ENCODE measurements around the gene HDAC8.
"Not testable (repeated sequence)": the region's sequence is repeated elsewhere in the genome, so short reads cannot be mapped to it uniquely, and the experiment has no call there.

Gene HDAC8

DNA sequence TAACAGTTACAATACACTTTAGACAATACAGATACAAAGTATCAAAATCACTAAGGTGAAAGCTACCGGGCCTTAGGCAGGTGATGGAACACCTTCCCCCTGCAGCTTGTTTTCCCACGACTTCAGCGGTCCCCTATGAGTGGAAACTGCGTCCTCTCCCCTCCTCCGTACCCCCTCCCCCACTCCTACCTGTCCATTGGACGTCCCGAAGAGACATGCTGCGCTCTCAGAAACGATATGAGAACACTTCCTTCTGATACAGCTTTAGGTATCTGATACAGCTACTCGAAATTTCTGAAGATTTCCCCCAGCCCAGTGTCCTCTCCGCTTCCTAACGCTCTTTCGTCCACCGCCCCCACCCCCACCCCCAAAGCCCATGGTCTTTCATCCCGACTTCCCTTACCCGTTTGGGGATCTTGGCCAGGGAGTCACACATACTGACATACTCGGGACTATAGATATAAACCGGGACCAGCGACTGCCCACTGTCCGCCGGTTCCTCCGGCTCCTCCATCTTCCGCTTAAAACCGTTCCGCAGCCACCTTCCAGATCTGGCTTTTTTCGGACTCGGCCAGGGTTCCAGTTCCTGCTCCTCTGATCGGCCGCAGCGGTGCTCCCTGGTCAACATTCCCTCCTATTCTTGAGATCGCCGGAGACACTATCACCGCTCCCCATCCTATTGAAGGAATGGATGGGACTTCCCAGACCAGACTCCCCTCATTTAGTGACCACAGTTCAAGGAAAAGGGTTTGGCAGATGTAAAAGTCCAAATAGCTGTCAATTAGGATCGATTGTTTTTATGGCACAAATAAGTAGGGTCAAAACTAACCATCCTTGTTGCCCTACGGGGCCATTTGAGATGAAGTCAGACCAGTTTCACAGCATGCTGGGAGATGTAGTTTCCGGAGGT lies at the start of gene HDAC8:
Gene HDAC8, minus strand, starts transcription at position 596 of the 910 bp plus-strand sequence. Its CDS starts 82 bp downstream, at position 514.
- peak in 2 of 3 experiments; percentile 16 to 19 for DNase-seq (ENCODE audit: low read depth in 3 of 3)

DNA sequence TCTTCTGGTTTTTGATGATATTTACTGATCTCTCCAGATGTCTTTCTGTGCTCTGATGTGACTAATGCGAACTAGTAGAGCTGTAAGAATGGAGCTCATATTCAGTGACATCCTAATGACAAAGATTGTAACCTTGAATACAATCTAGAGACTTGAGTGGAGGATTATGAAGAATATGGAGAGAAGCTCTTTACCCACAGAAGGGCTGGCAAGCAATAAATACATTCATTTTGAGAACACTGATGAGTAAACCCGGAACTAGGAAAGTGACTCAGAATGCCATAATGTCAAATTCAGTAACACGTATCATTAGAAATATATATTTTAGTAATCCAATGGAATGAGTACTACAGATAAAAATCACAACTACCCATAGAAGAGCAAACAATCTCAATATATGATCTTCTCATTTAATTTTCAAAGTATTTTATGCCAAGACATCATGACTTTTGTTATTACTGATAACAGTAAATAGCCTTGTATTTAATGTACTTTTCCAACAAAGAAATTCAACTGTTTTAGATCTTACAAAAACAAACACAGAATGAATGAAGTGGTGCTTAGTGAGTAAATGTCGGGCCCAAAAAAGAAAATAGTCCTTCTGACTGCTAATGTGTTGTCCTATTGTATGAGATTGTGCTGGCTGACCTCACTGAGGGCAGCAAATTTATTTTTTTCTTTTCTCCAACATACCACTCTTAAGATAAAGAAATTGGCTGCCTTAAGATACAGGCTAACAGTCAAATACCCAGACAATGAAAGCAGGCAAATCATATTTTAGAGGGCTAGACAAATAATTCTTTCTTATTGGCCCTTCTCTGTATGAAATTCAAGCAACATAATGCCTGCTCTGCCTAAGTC lies 49.2 kb upstream of the HDAC8 start:
- DNase-seq (ENCODE audit: low read depth in 3 of 3), result no peak

DNA sequence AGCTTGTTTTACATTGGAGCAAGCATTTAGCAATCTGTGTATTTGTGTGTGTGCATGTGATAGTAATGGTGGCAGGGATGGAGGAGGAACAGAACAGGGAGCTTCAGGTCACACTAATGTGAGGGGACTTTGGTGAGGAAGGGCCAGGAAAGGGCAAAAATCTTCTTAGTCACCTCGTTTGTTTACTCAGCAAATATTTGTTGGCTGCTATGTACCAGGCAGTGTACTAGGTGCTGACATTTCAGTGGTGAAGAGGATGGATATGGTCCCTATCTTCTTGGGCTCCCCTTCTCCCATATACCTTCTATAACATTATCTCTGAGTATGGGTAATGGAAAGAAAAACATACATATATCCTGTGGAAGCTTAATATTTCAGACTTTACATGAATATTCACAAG lies 48.5 kb upstream of the HDAC8 start:
- DNase-seq (ENCODE audit: low read depth in 3 of 3), result no peak

DNA sequence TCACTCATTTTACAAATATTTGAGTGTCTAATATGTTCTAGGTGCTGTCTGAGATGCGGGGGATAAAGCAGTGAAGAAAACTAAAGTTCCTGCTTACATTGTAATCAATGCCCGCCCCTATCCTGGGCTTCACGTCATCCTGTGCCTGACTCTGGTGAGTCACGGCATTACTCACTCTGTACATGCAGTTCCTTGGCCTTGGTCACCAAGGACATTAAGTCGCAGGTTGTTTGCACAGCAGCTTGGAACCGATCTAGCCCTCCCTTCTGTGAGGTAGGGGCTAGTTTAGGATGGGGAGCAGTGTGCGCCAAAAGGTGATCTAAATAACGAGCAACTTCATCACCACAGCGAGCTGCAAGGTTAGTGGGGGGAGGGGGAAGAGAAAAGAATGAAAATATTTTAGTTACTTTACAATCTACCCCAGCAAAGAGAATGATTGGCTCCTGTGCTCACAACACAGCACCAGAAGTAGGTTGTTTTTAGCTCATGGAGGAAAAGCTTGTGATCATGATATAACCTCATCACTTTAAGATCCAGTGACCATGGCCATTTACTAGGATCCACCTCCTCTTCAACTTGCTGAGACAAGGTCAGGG lies 48.0 kb upstream of the HDAC8 start:
- DNase-seq (ENCODE audit: low read depth in 3 of 3), result no peak

DNA sequence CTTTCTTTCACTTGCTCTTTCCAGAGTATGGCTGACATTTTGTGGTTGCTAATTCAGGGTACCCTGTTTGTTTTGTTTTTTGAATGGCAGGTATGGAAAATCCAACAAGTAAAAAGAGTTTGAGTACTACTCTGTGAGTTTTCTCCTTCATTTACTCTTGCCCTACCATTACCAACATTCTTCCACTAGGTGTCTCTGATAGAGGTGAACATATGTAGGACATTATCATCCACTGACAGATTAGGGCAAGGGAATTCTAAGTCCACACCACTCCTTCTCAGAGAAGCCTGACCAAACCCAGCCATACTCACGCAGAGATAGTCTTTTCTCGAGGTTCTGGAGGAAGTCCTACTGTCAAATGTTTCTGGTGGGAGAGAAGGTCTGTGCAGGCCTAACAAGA lies 36.7 kb upstream of the HDAC8 start:
- no peak for DNase-seq (ENCODE audit: low read depth in 3 of 3)

DNA sequence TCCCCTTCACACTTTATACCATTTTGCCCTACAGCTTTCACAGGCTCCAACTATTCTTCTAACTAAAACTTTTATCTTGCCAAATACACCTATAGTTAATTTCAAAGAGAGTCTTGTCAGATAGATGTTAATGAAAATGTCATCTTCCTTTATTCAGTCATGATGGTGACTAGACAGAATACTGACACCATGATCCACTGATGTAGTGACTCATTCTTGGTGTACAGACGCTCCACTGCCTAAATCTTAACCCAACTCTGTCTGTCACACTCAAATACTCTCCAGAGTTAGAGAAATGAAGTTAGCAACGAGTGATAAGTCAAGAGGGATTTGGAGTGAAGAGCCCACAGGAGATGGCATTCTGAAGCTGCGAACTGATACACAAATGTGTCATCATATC lies 32.1 kb upstream of the HDAC8 start:
- DNase-seq (ENCODE audit: low read depth in 3 of 3), result no peak

DNA sequence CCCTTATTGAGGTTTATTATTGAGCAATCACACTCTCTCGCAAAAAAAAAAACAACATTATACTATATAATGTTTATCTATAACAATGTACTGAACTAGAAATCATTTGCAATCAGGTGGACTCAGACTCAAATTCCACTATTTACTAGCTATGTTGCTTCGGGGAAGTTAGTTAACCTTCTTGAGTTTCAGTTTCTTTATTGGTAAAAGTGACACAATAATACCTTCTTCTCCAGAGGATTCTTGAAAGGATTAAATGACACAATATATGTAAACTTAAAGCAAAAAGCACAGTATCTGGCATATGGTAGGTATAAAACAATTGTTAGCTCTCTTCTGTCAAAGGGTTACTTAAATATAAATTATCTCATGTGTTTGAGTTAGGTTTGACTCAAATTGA lies 31.5 kb upstream of the HDAC8 start:
- no peak for DNase-seq (ENCODE audit: low read depth in 3 of 3)

DNA sequence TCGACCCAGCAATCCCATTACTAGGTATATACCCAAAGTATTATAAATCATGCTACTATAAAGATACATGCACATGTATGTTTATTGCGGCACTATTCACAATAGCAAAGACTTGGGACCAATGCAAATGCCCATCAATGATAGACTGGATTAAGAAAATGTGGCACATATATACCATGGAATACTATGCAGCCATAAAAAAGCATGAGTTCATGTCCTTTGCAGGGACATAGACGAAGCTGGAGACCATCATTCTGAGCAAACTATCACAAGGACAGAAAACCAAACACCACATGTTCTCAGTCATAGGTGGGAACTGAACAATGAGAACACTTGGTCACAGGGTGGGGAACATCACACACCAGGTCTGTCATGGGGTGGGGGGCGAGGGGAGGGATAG lies 18.4 kb upstream of the HDAC8 start:
- not testable (repeated sequence) for DNase-seq (ENCODE audit: low read depth in 3 of 3)

DNA sequence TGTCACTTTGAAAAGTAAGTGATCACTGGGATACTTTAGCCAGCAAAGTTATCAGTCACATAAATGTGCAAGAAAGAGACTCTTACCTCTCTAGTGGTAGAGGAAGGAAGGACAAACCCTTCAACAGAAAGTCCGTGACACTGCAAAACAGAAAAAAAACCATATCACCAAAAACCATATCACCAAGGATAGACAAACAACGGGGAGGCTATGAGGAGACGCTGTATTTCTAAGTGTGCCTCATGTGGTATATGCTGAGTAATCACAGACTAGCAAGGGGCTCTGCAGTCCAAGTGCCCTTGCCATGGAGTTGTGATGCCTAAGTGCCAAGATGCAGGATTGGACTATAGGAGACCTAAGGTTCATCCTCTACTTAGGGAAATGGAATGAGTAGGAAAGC lies 11.5 kb upstream of the HDAC8 start:
- no peak for DNase-seq (ENCODE audit: low read depth in 3 of 3)

DNA sequence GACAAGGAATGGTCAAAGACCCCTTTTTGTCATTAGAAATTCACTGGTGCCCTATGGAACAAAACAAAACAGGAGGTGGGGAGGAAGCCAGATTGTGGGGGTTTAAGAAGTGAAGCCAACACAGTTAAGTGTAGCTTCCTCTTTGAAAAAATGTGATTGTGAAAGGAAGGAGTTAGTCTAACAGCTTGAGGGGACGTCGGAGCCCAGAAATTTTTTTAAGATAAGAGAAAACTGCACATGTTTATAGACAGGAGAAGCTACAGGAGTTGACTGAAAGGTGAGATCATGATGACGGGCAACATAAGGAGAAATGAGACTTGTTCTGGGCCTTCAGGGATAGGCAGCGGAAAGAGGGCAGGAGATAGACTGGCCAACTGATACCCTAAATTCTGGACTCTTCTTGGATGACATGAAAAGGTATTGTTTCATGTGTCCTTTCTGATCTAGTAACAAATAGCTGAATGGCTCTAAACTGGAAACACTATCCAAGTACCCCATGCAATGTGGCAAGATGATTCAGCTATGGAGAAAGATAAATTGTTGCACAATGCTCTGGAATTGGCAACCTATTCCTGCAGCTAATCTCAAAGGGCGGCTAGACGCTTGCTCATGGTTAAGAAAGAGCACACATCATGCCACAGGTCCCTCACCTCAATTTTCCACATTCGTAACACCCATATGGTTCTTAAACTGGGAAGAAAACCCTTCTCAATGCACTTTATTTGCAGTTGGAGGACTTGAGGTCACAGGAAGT lies 3.7 kb upstream of the HDAC8 start:
- DNase-seq (ENCODE audit: low read depth in 3 of 3), result no peak

DNA sequence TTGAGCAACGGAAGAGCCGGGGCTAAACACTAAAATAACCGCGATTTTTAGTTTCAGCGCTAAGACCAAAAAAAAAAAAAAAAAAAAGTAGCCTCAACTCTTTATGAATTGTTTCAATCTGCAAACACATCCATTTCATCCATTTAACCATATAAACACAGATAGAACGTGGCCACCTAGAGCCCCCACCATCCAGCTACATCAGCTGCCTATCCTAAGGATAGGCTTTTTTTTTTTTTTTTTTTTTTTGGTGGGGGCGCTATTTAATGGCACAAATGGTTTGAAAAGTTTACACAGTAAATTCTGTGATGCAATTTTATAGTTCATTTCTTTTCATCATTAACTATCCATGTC lies 492 bp upstream of the HDAC8 start:
- no peak for DNase-seq (ENCODE audit: low read depth in 3 of 3)

DNA sequence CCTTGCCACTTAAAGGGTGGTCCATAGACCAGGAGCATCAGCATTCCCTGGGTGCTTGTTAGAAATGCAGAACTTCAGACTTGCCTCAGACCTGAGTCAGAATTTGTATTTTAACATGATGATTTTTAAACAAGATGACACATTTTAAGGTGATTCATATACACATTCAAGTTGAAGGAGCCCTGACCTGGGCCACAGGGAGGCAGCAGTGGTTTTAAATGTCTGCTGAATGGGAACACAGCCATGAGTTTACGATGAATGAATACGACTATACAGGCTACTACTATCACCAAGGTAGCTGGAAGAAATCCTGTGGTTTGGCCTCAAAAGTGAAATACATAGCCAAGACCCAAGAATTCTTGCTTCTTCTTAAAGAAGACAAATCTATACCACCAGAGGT lies 2.9 kb downstream of the HDAC8 start:
- DNase-seq (ENCODE audit: low read depth in 3 of 3), result no peak

DNA sequence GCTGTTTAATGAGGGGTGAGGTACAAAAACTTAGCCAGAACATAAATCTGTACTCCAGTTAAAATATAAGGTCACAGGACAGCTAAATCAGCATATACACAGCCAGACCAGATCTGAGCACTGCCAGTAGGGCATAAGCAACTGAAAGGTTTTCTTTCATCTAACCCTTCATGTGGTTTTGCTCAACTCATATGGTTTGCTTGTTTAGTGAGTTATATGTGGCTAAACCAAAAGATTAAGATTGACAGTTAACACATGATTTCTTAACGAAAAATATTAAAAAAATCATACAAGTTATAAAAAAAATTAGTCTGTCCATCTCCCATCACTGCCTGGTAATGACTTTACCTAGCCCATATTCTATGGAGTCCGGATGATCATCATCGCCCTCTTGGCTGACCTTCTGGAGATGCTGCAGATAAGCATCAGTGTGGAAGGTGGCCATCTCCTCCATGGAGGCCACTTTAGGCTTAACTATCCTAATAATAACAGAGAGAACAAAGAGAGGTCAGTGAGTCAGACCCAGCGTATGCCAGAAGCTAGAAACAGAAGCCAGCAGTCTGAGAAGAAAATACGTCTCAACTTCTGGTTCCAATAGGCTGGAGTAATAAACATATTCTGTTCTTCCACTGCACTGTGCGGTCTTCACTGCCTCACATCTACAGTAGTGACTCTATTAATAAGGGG lies 4.1 kb downstream of the HDAC8 start:
- DNase-seq (ENCODE audit: low read depth in 3 of 3), result no peak

DNA sequence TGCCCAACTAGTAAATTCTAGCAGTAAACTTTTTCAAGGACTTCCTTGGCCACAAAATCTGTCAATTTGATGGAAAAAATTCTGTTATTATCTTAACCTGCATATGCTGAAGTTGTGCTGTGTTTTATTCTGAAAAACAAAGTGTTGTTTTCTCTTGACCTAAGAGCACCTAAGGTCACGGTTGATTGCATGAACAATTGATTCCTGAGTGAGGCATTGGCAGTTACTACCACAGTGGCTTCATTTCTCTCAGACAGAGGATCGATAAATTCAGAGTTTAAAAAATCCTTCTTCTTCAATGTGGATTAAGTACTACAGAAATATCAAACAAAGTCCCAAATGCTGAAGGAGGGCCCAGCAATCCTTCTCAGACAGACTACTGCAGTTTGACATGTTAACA lies 6.2 kb downstream of the HDAC8 start:
- DNase-seq (ENCODE audit: low read depth in 3 of 3), result no peak

DNA sequence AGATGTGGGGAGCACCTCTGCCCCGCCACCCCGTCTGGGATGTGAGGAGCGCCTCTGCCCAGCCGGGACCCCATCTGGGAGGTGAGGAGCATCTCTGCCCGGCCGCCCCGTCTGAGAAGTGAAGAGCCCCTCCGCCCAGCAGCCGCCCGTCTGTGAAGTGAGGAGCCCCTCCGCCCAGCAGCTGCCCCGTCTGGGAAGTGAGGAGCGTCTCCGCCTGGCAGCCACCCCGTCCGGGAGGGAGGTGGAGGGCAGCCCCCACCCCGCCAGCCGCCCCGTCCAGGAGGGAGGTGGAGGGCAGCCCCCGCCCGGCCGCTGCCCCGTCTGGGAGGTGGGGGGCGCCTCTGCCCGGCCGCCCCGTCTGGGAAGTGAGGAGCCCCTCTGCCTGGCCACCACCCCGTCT lies 13.0 kb downstream of the HDAC8 start:
- not testable (repeated sequence) for DNase-seq (ENCODE audit: low read depth in 3 of 3)

DNA sequence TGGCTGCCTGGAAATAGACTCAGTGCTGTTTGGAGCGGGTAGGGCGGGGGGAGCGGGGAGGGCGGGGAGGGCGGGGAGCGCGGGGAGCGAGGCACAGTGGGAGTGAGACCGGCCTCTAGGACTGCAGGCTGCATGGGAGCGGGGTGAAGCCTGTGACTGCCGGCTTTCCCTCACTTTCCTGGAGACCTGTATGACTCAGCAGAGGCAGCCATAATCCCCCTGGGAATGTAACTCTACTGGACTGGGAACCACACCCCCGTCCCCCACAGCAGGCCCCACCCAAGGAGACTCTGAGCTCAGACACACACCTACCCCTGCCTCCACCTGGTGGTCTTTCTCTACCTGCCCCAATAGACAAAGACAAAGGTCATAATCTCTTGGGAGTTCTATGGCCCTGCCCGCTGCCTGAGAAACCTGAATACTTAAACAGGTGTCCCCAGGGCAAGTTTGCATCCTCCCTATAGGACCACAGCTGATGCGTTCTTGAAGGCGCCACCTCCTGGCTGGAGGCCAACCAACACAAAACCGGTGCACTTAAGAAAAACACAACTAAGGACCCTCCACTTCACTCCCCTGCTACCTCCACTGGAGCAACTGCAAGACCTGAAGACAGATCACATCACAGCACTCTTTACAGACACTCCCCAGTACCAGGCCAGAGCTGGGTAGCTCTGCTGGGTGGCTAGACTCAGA lies 18.0 kb downstream of the HDAC8 start:
- no peak for DNase-seq (ENCODE audit: low read depth in 3 of 3)

DNA sequence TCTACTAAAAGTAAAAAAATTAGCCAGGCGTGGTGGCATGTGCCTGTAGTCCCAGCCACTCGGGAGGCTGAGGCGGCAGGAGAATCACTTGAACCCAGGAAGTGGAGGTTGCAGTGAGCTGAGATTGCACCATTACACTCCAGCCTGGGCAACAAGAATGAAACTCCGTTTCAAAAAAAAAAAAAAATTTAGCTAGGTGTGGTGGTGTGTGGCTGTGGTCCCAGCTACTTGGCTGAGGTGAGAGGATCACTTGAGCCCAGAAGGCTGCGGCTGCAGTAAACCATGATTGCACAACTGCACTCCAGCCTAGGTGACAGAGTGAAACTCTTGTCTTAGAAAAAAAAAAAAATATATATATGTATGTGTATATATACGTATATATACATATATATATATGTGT lies 20.2 kb downstream of the HDAC8 start:
- DNase-seq (ENCODE audit: low read depth in 3 of 3), result not testable (repeated sequence)

DNA sequence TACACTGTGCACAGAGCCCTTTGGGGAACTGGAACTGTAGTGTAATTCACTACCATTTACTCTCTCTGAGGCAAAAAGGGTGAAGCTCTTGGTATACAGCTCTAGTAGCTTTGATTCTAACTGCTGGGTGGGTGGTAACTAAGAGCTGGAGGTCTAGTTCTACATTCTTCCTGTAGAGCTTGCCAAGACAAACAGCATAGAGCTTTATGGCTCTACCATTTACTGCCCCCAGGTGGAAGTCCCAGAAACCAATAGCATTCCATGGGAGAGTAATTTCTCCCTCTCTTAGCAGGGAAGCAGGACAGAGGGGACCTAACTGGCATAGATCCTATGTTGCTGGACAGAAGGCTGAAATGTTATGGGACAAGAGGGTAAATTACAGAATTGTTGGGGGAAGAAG lies 26.7 kb downstream of the HDAC8 start:
- DNase-seq (ENCODE audit: low read depth in 3 of 3), result no peak

DNA sequence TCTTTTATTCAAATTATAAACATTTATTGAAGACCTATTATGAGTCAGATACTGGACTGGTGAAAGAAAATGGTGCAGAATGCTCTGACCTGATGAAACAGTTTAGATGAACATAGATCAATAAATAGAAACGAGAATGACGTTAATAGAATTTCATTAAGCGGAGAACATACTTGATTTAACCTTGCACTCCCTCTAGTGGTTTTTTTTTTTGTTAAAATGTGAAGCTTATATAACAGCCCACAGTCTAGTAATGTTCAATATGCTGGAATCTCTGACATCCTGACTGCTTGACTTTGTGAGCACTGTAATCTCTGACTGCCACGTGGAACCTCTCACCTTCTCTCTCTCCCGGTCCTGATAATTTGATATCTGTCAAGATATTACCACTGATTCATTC lies 32.3 kb downstream of the HDAC8 start:
- DNase-seq (ENCODE audit: low read depth in 3 of 3), result no peak

DNA sequence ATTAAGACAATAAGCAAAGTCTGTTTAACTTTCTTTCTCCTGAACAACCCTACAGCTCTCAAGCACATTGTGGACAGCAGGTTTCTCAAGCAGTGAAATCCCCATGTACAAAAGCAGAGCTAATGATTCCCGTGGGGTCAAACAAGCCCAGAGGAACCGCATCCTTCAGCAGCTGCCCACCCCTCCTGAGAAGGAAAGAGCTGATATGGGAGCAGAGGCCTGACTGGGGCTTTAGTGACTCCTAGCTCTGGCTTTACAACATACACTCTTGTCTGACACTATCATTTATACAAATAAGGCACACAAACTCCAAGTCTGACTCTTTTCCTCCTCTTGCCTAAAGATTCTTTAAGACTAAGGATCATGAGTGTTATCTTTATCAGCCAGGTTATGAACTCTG lies 32.8 kb downstream of the HDAC8 start:
- no peak for DNase-seq (ENCODE audit: low read depth in 3 of 3)

DNA sequence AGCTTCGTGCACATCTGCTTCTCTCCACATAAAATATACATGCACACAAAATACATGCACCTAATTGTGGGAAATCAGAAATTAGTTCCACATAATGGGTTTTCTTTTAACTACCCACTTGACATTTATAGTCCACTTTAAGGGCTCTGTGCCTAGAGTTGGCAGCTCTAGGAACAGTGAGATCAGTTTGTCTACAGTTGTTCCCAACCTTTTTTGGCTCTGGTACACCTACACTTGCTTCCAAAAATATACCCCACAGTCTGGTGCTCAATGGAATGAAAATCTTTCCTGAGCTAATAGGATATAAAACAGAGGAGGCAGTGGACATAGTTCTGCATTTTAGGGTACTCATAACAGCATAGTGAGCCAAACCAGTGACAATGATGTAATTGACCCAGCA lies 36.1 kb downstream of the HDAC8 start:
- no peak for DNase-seq (ENCODE audit: low read depth in 3 of 3)

All from stimulated activated CD4-positive, alpha-beta T cell treated with anti-CD3 and anti-CD28 coated beads, TNF-alpha, amount 100 ng/mL, for 4 hours (primary cell).